Lower leg skin (tissue), 4 donors: ENCODE results near the gene SYT5. TPM values are rescaled to one million over a fixed set of nuclear protein-coding genes. Genes with fewer than 3 reads are reported as not detected.

Experiments used
- DNase-seq, 2 donors: peaks; one replicate each; pipeline ENCODE4 v3.0.0-alpha.2; 2019; ENCODE audit warnings: low spot score in 2 of 2
- H3K4me3 ChIP-seq: fragments of 200-600 bp; sonication (generic); 2 replicates; pipeline ENCODE4 v1.5.1; 2017; ENCODE audit warnings: mild to moderate bottlenecking, low read depth; ENCODE audit not compliant: poor library complexity, severe bottlenecking
- CTCF ChIP-seq, 3 donors: fragments of 450-650 bp; IDR thresholded peaks; one replicate each; pipeline ENCODE4 v1.5.1; 2016; ENCODE audit warnings: antibody characterized with exemption in 3 of 3, mild to moderate bottlenecking in 3 of 3, moderate library complexity in 2 of 3
- POLR2A ChIP-seq, 2 donors: fragments of 450-650 bp; IDR thresholded peaks; one replicate each; pipeline ENCODE4 v1.6.1; 2016 to 2017; ENCODE audit warnings: antibody characterized with exemption in 2 of 2, mild to moderate bottlenecking in 1 of 2, moderate library complexity in 1 of 2
- WGBS, 2 donors: methylation state at CpG; one replicate each; pipeline ENCODE4 v1.1.5; 2018; 5-methylcytosine and 5-hydroxymethylcytosine counted together
- intact Hi-C: fragments of 100-400 bp; cut with DNase I; formaldehyde crosslinking; loops from one replicate; pipeline ENCODE4 v1.15.0; 2023; ENCODE audit warnings: low total_unique reads
- total RNA-seq, 4 donors: library from RNA; depleted of rRNA; stranded (reverse); fragments of >200 nt; gene quantifications; one replicate each; pipeline ENCODE4 v1.1.0, GENCODE V29; 2016

Gene SYT5
- total RNA-seq, 4 donors from 2014 or later: 0.10 to 0.65 (median 0.26) TPM; not detected in 1

GRCh38 chr19:55153652-55154264, 26.3 kb downstream of the SYT5 start:
- no peak for TF ChIP-seq CTCF (IDR thresholded peaks at IDR 0.05)
- TF ChIP-seq POLR2A (IDR thresholded peaks at IDR 0.05): no peak
- no peak overlapping the region for H3K4me3 ChIP-seq
- intact Hi-C loops: no loop called here
- DNase-seq: no peak
- 85 to 88% methylated on average over 12 of the region's 12 CpGs for WGBS, 2 donors

GRCh38 chr19:55152017-55152416, 28.1 kb downstream of the SYT5 start:
- TF ChIP-seq POLR2A (IDR thresholded peaks at IDR 0.05): no peak
- TF ChIP-seq CTCF (IDR thresholded peaks at IDR 0.05): no peak
- H3K4me3 ChIP-seq: no peak overlapping the region
- intact Hi-C loops: no loop called here
- DNase-seq: no peak

- H3K4me3 ChIP-seq: no peak within 1 kb of the TSS
- 10 to 12% methylated on average over 17 to 18 of the region's 18 CpGs for WGBS, 2 donors
- TF ChIP-seq POLR2A (IDR thresholded peaks at IDR 0.05) (no peak), CTCF (IDR thresholded peaks at IDR 0.05) (no peak)
- intact Hi-C loops: loop anchor here (10.0 kb wide), 1 partner anchor 345 kb away; no protein-coding TSS in a partner anchor
- no peak for DNase-seq
These were observed 30.7 kb downstream of the SYT5 start, which contains the start of gene TNNT1 for GRCh38 chr19:55149078-55150003. Gene TNNT1, minus strand, starts transcription at chr19:55149206. Its CDS starts 2,049 bp downstream, at chr19:55147157.

- TF ChIP-seq POLR2A (IDR thresholded peaks at IDR 0.05): no peak
- no peak for TF ChIP-seq CTCF (IDR thresholded peaks at IDR 0.05)
- DNase-seq: no peak
- intact Hi-C loops: loop anchor here (10.0 kb wide), 1 partner anchor 347 kb away; no protein-coding TSS in a partner anchor
- no peak overlapping the region for H3K4me3 ChIP-seq
- WGBS, 2 donors: 23 to 38% methylated on average over 5 to 7 of the region's 9 CpGs
These were observed 32.4 kb downstream of the SYT5 start for GRCh38 chr19:55147545-55148251.

- no peak overlapping the region for H3K4me3 ChIP-seq
- intact Hi-C loops: loop anchor here (10.0 kb wide), 1 partner anchor 348 kb away; no protein-coding TSS in a partner anchor
- no peak for TF ChIP-seq CTCF (IDR thresholded peaks at IDR 0.05)
- TF ChIP-seq POLR2A (IDR thresholded peaks at IDR 0.05): no peak
- no peak for DNase-seq
- WGBS, 2 donors: 1 to 3% methylated on average over 17 to 27 of the region's 27 CpGs
These were observed 33.3 kb downstream of the SYT5 start for GRCh38 chr19:55146705-55147273.
